GM12878 (cell line): ENCODE data around the gene WEE2. TPM values are rescaled to one million over a fixed set of nuclear protein-coding genes. Genes with fewer than 3 reads are reported as not detected.

Experiments used
- ATAC-seq: fragments of 200-7000 bp; cut with Tn5 transposase; 3 replicates; pipeline ENCODE4 v1.9.1; 2020; ENCODE audit warnings: mild to moderate bottlenecking, moderate library complexity
- BruUV-seq: library from RNA; stranded (reverse); fragments of 400-500 nt; replicated peaks from 2 replicates; lab custom pipeline; 2021; lab: Mats Ljungman, UMichigan
- CTCF ChIA-PET: fragments of 300-600 bp; sonication (Branson Sonifier 250); formaldehyde crosslinking; extraction: SDS; loops from one replicate; lab custom pipeline; 2021; ENCODE audit warnings: inconsistent platforms; lab: Yijun Ruan, JAX
- POLR2A ChIA-PET: fragments of 350-600 bp; formaldehyde crosslinking; extraction: SDS; loops from one replicate; lab custom pipeline; 2021; ENCODE audit warnings: inconsistent platforms; lab: Charles Lee
- RAD21 ChIA-PET: fragments of 300-600 bp; sonication (Branson Sonifier 250); formaldehyde crosslinking; loops from one replicate; lab custom pipeline; 2023; ENCODE audit warnings: antibody characterized with exemption; ENCODE audit not compliant: unreplicated experiment; lab: Charles Lee
- SMC1A ChIA-PET: fragments of 300-600 bp; sonication (Branson Sonifier 250); formaldehyde crosslinking; loops from one replicate; lab custom pipeline; 2023; ENCODE audit not compliant: unreplicated experiment, uncharacterized antibody; lab: Charles Lee
- DNase-seq: peaks from one replicate; pipeline ENCODE4 v3.0.0-alpha.2; 2011; ENCODE audit warnings: low read depth, low spot score
- FAIRE-seq: peaks from 3 replicates; lab custom pipeline; 2011; peaks lifted over from hg19 to GRCh38; lab: Jason Lieb, UNC
- H2AFZ ChIP-seq: 2 replicates; pipeline ENCODE4 v1.6.0; 2011; ENCODE audit warnings: low read depth, low read length, control low read depth; ENCODE audit not compliant: control insufficient read depth
- H3K27ac ChIP-seq: 2 replicates; pipeline ENCODE4 v1.5.1; 2011; ENCODE audit warnings: control low read depth; ENCODE audit not compliant: control insufficient read depth, insufficient read depth
- H3K27me3 ChIP-seq, 2 experiments: replicated peaks in 1 of 2; 2 replicates each; pipeline versions ENCODE4 v1.6.0 to v1.6.1; 2011; ENCODE audit warnings: low read length in 1 of 2; ENCODE audit not compliant: control insufficient read depth in 2 of 2, insufficient read depth in 2 of 2
- H3K36me3 ChIP-seq, 2 experiments: 2 replicates each; pipeline ENCODE4 v1.5.1; 2011; ENCODE audit warnings: low read length in 1 of 2; ENCODE audit not compliant: control insufficient read depth in 2 of 2, insufficient read depth in 2 of 2
- H3K4me1 ChIP-seq: 2 replicates; pipeline ENCODE4 v1.6.1; 2011; ENCODE audit warnings: mild to moderate bottlenecking, low read length, moderate library complexity, mixed read lengths; ENCODE audit not compliant: control insufficient read depth, insufficient read depth
- H3K4me2 ChIP-seq: 2 replicates; pipeline ENCODE4 v1.6.0; 2011; ENCODE audit warnings: control low read depth; ENCODE audit not compliant: control insufficient read depth, insufficient read depth
- H3K4me3 ChIP-seq: fragments of 200-600 bp; sonication (generic); 2 replicates; pipeline ENCODE4 v1.5.1; 2016
- H3K79me2 ChIP-seq: 2 replicates; pipeline ENCODE4 v1.6.0; 2011; ENCODE audit warnings: low read length; ENCODE audit not compliant: control insufficient read depth, insufficient read depth
- H3K9ac ChIP-seq: 2 replicates; pipeline ENCODE4 v1.8.0; 2011; ENCODE audit warnings: low read length, control low read depth, mixed read lengths; ENCODE audit not compliant: control insufficient read depth, insufficient read depth
- H3K9me3 ChIP-seq: replicated peaks from 3 replicates; pipeline ENCODE4 v1.5.1; 2011; ENCODE audit warnings: mild to moderate bottlenecking, low read length; ENCODE audit not compliant: control insufficient read depth, insufficient read depth
- H4K20me1 ChIP-seq: 2 replicates; pipeline ENCODE4 v1.6.0; 2011; ENCODE audit not compliant: control insufficient read depth, insufficient read depth
- KAT2A ChIP-seq: conservative IDR thresholded peaks from 2 replicates; pipeline ENCODE4 v1.6.1; 2011; ENCODE audit warnings: low read depth, low read length; ENCODE audit not compliant: control insufficient read depth
- MTA2 ChIP-seq: fragments of 450-650 bp; IDR thresholded peaks from 2 replicates; pipeline ENCODE4 v1.6.1; 2016; ENCODE audit warnings: low read depth, mild to moderate bottlenecking, moderate library complexity
- MXI1 ChIP-seq: fragments of 150-350 bp; IDR thresholded peaks from 2 replicates; pipeline ENCODE4 v1.6.1; 2011; ENCODE audit warnings: low read depth, mild to moderate bottlenecking, inconsistent platforms, low read length, improper control_type of control experiment
- NFYA ChIP-seq: IDR thresholded peaks from 2 replicates; pipeline ENCODE4 v1.6.1; 2011; ENCODE audit warnings: low read depth, mild to moderate bottlenecking, low read length, improper control_type of control experiment, borderline replicate concordance
- RUNX3 ChIP-seq: IDR thresholded peaks from 2 replicates; pipeline ENCODE4 v1.6.1; 2012; ENCODE audit warnings: low read length, inconsistent platforms
- SMAD1 ChIP-seq: fragments of 450-650 bp; IDR thresholded peaks from 2 replicates; pipeline ENCODE4 v1.6.1; 2018; ENCODE audit warnings: mild to moderate bottlenecking, low read depth; ENCODE audit not compliant: partially characterized antibody
- SMARCA5 ChIP-seq: fragments of 450-650 bp; IDR thresholded peaks from 2 replicates; pipeline ENCODE4 v1.6.1; 2017; ENCODE audit warnings: mild to moderate bottlenecking
- TAF1 ChIP-seq: IDR thresholded peaks from 2 replicates; pipeline ENCODE4 v1.6.1; 2011; ENCODE audit warnings: mild to moderate bottlenecking, low read depth, low read length, borderline replicate concordance
- TARDBP ChIP-seq: IDR thresholded peaks from 2 replicates; pipeline ENCODE4 v1.6.1; 2016; ENCODE audit warnings: borderline replicate concordance
- ZZZ3 ChIP-seq: IDR thresholded peaks from 2 replicates; pipeline ENCODE4 v1.6.1; 2011; ENCODE audit warnings: low read depth; ENCODE audit not compliant: control insufficient read depth, insufficient read length
- whole genome bisulfite sequencing: methylation state at CpG from one replicate; pipeline ENCODE4 v1.1.6; 2016; ENCODE audit warnings: low lambda C conversion rate; ENCODE audit not compliant: insufficient replicate concordance, insufficient coverage; ENCODE audit errors: missing lambda C conversion rate; 5-methylcytosine and 5-hydroxymethylcytosine counted together
- in situ Hi-C: fragments of 300-500 bp; cut with MboI; formaldehyde crosslinking; loops from 9 replicates; pipeline ENCODE4 v1.14.3; 2018; ENCODE audit warnings: mixed read lengths
- intact Hi-C: fragments of 100-400 bp; cut with micrococcal nuclease; formaldehyde crosslinking; loops from one replicate; pipeline ENCODE4 v1.14.2; 2022; ENCODE audit not compliant: unreplicated experiment
- polyA plus RNA-seq, 11 experiments: library from polyadenylated mRNA; depleted of rRNA in 4 of 11; unstranded in 6 of 11; stranded (reverse) in 5 of 11; fragments of >200 nt; fragmentation: Nextera tagmentation in 4 of 11; fragmentation: Illumina TruSeq in 1 of 11; extraction: Ambion mirVana in 4 of 11; extraction: Trizol in 1 of 11; gene quantifications; 1 replicate in 1 of 11; 2 replicates in 10 of 11; pipeline versions ENCODE4 v1.2.1 to v1.2.3, GENCODE V29; 2011 to 2016; ENCODE audit warnings: inconsistent platforms in 2 of 11, missing spikeins in 2 of 11, low read depth in 1 of 11
- total RNA-seq, 4 experiments: library from RNA; depleted of rRNA in 3 of 4; stranded (reverse); fragments of >200 nt in 3 of 4; fragmentation: Illumina TruSeq in 1 of 4; extraction: Trizol in 1 of 4; gene quantifications; 2 replicates each; pipeline versions ENCODE4 v1.2.1 to v1.2.3, GENCODE V29; 2013 to 2021
- TF ChIP-seq, protein P1 (sequence below): fragments of 450-650 bp; IDR thresholded peaks from 2 replicates; pipeline ENCODE4 v1.6.1; 2018; ENCODE audit warnings: mild to moderate bottlenecking, low read depth, moderate library complexity; ENCODE audit not compliant: partially characterized antibody

The WEE2 gene
- total and polyA plus RNA-seq, 10 of the 15 experiments (the other 5 are each of a cell fraction or from before 2014, with no cell fraction given) = 0.02 to 0.03 (median 0.03) TPM; not detected in 7

DNA sequence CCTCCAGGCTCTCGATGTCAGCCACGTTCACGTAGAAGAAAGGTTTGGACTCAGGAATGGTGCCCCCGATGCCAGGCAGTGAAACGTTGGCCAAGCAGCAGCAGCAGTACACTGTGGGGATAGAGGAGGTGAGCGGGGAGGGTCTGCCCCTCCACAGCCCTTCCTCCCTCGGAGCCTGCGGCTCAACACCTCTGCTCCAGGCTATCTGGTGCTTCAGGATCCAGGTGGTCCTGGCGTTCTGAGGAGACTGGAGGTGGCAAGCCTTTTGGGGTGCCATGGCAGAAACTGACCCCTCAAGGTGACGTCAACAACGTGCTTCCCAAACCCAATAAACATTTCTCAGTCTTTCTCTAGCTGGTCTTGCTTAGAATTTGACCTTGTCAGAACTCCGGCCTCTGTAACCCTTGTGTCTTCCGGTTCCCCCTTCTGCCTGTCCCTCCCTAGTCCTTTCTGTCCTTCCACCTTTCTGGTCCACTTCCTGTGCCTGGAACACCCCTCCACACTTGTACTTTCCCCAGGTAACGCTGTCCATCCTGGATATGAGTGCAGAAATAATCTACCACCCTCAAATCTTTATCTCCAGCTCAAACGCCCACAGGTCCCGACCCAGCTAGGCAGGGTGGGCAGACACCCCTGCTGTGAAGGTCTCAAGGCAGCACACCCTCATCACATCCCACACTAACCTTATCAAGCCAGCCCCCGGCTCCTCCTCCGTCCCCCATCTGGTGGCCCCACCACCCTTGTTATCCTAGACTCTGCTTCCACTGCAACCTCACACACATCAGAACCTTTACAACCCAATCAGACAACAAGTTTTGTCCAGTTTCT is 42.7 kb upstream of the WEE2 start:
- WGBS = 89% methylated on average over 18 of the region's 18 CpGs
- Histone ChIP-seq H3K36me3 (peaks cover 7 to 20% of the 10 kb centered on the region in 2 experiments), H2AFZ (no peak overlapping the region), H4K20me1 (no peaks in the 10 kb centered on the region), H3K4me2 (no peak overlapping the region), H3K9me3 (no peaks in the 10 kb centered on the region), H3K27ac (no peak overlapping the region), H3K79me2 (no peaks in the 10 kb centered on the region), H3K27me3 (no peaks in the 10 kb centered on the region), H3K4me3 (no peak overlapping the region), H3K4me1 (peaks cover 6% of the 10 kb centered on the region), H3K9ac (no peak overlapping the region)
- in situ Hi-C loops (no loop called here), intact Hi-C loops (no loop called here)
- CTCF ChIA-PET = interaction anchor here (0.8 kb wide), 1 partner anchor 120 kb away, joined by 3 read pairs; no protein-coding TSS in a partner anchor
- SMC1A ChIA-PET = no interaction called here
- RAD21 ChIA-PET = no interaction called here
- no TSS peak for BruUV-seq
- POLR2A ChIA-PET = no interaction called here
- no peak for DNase-seq
- FAIRE-seq = no peak
- ATAC-seq = no peak
- TF ChIP-seq TAF1 = no peak
- no peak for TF ChIP-seq RUNX3
- TF ChIP-seq SMAD1 = no peak
- TF ChIP-seq ZZZ3 = no peak
- TF ChIP-seq MXI1 = no peak
- TF ChIP-seq KAT2A = no peak
- TF ChIP-seq SMARCA5 = no peak
- TF ChIP-seq NFYA = no peak
- no peak for TF ChIP-seq TARDBP
- TF ChIP-seq MTA2 = no peak
- TF ChIP-seq, protein P1, sequence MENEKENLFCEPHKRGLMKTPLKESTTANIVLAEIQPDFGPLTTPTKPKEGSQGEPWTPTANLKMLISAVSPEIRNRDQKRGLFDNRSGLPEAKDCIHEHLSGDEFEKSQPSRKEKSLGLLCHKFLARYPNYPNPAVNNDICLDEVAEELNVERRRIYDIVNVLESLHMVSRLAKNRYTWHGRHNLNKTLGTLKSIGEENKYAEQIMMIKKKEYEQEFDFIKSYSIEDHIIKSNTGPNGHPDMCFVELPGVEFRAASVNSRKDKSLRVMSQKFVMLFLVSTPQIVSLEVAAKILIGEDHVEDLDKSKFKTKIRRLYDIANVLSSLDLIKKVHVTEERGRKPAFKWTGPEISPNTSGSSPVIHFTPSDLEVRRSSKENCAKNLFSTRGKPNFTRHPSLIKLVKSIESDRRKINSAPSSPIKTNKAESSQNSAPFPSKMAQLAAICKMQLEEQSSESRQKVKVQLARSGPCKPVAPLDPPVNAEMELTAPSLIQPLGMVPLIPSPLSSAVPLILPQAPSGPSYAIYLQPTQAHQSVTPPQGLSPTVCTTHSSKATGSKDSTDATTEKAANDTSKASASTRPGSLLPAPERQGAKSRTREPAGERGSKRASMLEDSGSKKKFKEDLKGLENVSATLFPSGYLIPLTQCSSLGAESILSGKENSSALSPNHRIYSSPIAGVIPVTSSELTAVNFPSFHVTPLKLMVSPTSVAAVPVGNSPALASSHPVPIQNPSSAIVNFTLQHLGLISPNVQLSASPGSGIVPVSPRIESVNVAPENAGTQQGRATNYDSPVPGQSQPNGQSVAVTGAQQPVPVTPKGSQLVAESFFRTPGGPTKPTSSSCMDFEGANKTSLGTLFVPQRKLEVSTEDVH = no peak
